ENCODE results near the gene UBFD1. TPM values are rescaled to one million over a fixed set of nuclear protein-coding genes. Genes with fewer than 3 reads are reported as not detected.

UBFD1 gene
- total and polyA plus RNA-seq, 2 of the 8 experiments (the other 6 are each of a cell fraction or from before 2014, with no cell fraction given), result 66.3 to 106 TPM

GRCh38 chr16:23530062-23530461, 27.5 kb upstream of the UBFD1 start:
- H4K8ac ChIP-seq (ENCODE audit: extremely low read depth, insufficient read depth, low read length), result no peak overlapping the region
- no peak overlapping the region for H2BK20ac ChIP-seq (ENCODE audit: low read length)
- H4K5ac ChIP-seq (ENCODE audit: insufficient read length, low read depth, low read length), result no peak overlapping the region
- H2BK15ac ChIP-seq (ENCODE audit: low read length), result no peak overlapping the region
- TF ChIP-seq CHD2 (IDR thresholded peaks at IDR 0.05; ENCODE audit: low read length) (no peak), SIN3A (conservative IDR thresholded peaks at IDR 0.05 in 1 of 2, IDR thresholded peaks at IDR 0.05 in 1 of 2; ENCODE audit: low read depth in 1 of 2, low read length in 2 of 2) (no peak), CREB1 (IDR thresholded peaks at IDR 0.05) (no peak), BACH1 (IDR thresholded peaks at IDR 0.05; ENCODE audit: low read length) (no peak), GABPA (IDR thresholded peaks at IDR 0.05; ENCODE audit: borderline replicate concordance, insufficient read depth, low read length) (no peak), MAX (IDR thresholded peaks at IDR 0.05) (no peak), RXRA (IDR thresholded peaks at IDR 0.05; ENCODE audit: insufficient read depth, low read depth, low read length) (no peak), POLR2A (IDR thresholded peaks at IDR 0.05; ENCODE audit: control extremely low read depth in 1 of 2, low read depth in 2 of 2, low read length in 2 of 2) (no peak), RAD21 (IDR thresholded peaks at IDR 0.05 in 1 of 2, conservative IDR thresholded peaks at IDR 0.05 in 1 of 2; ENCODE audit: low read depth in 2 of 2, low read length in 2 of 2) (no peak)
- H2BK5ac ChIP-seq (ENCODE audit: low read depth, low read length), result no peak overlapping the region
- no peak overlapping the region for H3K14ac ChIP-seq (ENCODE audit: insufficient read length)
- H2BK12ac ChIP-seq (ENCODE audit: low read depth, low read length), result no peak overlapping the region
- no peaks in the 10 kb centered on the region for H3K79me1 ChIP-seq (ENCODE audit: low read depth, low read length)
- H3K4me1 ChIP-seq (replicated peaks in 1 of 4; ENCODE audit: control insufficient read depth in 3 of 4, insufficient read depth in 4 of 4, low read length in 3 of 4), result no peaks in the 10 kb centered on the region
- no peak overlapping the region for H3K56ac ChIP-seq (replicated peaks; ENCODE audit: insufficient read length, low read depth, low read length)
- 92% methylated on average over 5 of the region's 5 CpGs; no CpG with 5 or more reads in 1 of the 2 experiments for WGBS, 2 experiments (ENCODE audit: extremely low coverage in 1 of 2, insufficient coverage in 1 of 2, insufficient read length in 1 of 2, insufficient replicate concordance in 2 of 2, low coverage in 1 of 2, low lambda C conversion rate in 2 of 2, missing lambda C conversion rate in 1 of 2)
- H3K4me3 ChIP-seq (ENCODE audit: extremely low read depth in 1 of 4, insufficient read depth in 2 of 4, low read depth in 3 of 4, low read length in 4 of 4), result no peak overlapping the region
- H4K91ac ChIP-seq (replicated peaks; ENCODE audit: insufficient read length, low read length), result no peak overlapping the region
- H3K23me2 ChIP-seq (ENCODE audit: low read depth, low read length), result no peaks in the 10 kb centered on the region
- no peak for FAIRE-seq
- no peaks in the 10 kb centered on the region for H3K27me3 ChIP-seq (replicated peaks in 1 of 4; ENCODE audit: control insufficient read depth in 3 of 4, extremely low read depth in 1 of 4, insufficient read depth in 3 of 4, low read length in 3 of 4)
- no peak overlapping the region for H2BK120ac ChIP-seq (replicated peaks; ENCODE audit: low read depth, low read length)
- no peak overlapping the region for H3K18ac ChIP-seq (ENCODE audit: extremely low read depth, low read length)
- POLR2A ChIA-PET (ENCODE audit: partially characterized antibody), result interaction anchor here (0.7 to 1.9 kb wide), 3 partner anchors 9 to 28 kb away, joined by 3 to 8 read pairs (median 7); partner anchors contain the start of genes EARS2, GGA2 and UBFD1
- H3K23ac ChIP-seq (ENCODE audit: insufficient read length), result no peak overlapping the region
- H3K9me3 ChIP-seq (ENCODE audit: insufficient read depth in 2 of 2, low read depth in 1 of 2, low read length in 1 of 2), result no peaks in the 10 kb centered on the region
- H3K9ac ChIP-seq (replicated peaks in 1 of 4; ENCODE audit: extremely low read depth in 1 of 4, low read depth in 3 of 4, low read length in 3 of 4), result no peak overlapping the region
- H3K4ac ChIP-seq (replicated peaks; ENCODE audit: insufficient read length, low read depth, low read length), result no peak overlapping the region
- peaks cover 0 to 1% of the 10 kb centered on the region in 2 experiments for H4K20me1 ChIP-seq (replicated peaks in 1 of 2; ENCODE audit: control insufficient read depth in 1 of 2, insufficient read depth in 2 of 2, low read length in 2 of 2)
- H3K36me3 ChIP-seq (ENCODE audit: control insufficient read depth in 2 of 4, insufficient read depth in 4 of 4, low read length in 3 of 4), result peaks cover 23 to 60% (median 52%) of the 10 kb centered on the region in 4 experiments
- no peaks in the 10 kb centered on the region for H3K79me2 ChIP-seq (ENCODE audit: control insufficient read depth in 1 of 2, insufficient read depth in 2 of 2, low read length in 2 of 2)
- no peak overlapping the region for H3K27ac ChIP-seq (ENCODE audit: low read depth, low read length)
- H3K4me2 ChIP-seq (ENCODE audit: insufficient read depth in 1 of 2, low read depth in 2 of 2, low read length in 2 of 2), result no peak overlapping the region
- H2AFZ ChIP-seq (ENCODE audit: low read length), result no peak overlapping the region
- H2AK5ac ChIP-seq (ENCODE audit: low read depth, low read length), result no peak overlapping the region
- CTCF ChIA-PET (ENCODE audit: partially characterized antibody), result interaction anchor here (1.0 to 1.1 kb wide), 2 partner anchors 12 to 21 kb away, joined by 3 read pairs; no protein-coding TSS in a partner anchor
- DNase-seq (ENCODE audit: low read depth in 1 of 2, low spot score in 2 of 2), result no peak

All from H1 (cell line).